ENCODE measurements around the gene EFHC1.

DNA sequence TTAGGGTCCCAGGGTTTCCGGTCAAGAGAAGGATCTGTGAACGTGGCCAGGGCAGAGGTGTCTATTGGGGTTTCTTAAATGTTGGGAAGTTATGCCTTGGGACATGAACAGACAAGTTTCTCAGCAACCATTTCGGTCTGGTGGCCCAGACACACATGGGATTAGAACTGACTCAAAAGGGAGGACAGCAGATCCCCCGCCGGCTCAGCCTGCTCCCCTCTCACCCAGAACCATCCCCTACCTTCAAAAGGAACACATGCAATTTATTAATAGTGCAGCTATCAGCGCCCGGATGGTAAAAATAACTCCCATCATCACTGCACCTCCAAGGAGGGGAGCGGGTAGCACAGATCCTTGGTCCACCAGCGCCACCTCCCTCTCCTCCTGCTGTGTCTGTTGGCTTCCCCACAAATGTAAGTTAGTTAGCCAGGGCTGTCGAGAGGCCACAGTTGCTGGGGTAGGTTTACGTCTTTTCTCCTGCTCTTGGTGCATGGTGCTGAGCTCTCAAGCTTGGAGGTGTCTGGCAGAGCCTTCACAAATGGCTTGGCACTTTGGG is 79.6 kb downstream of the EFHC1 start:
- TF ChIP-seq, protein P1, sequence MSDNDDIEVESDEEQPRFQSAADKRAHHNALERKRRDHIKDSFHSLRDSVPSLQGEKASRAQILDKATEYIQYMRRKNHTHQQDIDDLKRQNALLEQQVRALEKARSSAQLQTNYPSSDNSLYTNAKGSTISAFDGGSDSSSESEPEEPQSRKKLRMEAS (IDR thresholded peaks at IDR 0.05), result no peak
- TF ChIP-seq POLR2A (IDR thresholded peaks at IDR 0.05; ENCODE audit: borderline replicate concordance, extremely low read depth, insufficient read depth, insufficient read length), result no peak
- TF ChIP-seq, protein P2, sequence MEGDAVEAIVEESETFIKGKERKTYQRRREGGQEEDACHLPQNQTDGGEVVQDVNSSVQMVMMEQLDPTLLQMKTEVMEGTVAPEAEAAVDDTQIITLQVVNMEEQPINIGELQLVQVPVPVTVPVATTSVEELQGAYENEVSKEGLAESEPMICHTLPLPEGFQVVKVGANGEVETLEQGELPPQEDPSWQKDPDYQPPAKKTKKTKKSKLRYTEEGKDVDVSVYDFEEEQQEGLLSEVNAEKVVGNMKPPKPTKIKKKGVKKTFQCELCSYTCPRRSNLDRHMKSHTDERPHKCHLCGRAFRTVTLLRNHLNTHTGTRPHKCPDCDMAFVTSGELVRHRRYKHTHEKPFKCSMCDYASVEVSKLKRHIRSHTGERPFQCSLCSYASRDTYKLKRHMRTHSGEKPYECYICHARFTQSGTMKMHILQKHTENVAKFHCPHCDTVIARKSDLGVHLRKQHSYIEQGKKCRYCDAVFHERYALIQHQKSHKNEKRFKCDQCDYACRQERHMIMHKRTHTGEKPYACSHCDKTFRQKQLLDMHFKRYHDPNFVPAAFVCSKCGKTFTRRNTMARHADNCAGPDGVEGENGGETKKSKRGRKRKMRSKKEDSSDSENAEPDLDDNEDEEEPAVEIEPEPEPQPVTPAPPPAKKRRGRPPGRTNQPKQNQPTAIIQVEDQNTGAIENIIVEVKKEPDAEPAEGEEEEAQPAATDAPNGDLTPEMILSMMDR (IDR thresholded peaks at IDR 0.05 in 2 of 3, conservative IDR thresholded peaks at IDR 0.05 in 1 of 3; ENCODE audit: borderline replicate concordance in 1 of 3, insufficient read depth in 1 of 3, low read depth in 2 of 3, low read length in 2 of 3), result no peak
- TF ChIP-seq TCF7L2 (IDR thresholded peaks at IDR 0.05; ENCODE audit: borderline replicate concordance, extremely low read depth, insufficient read depth, insufficient read length), result no peak
- no peak for TF ChIP-seq POLR2AphosphoS5 (IDR thresholded peaks at IDR 0.05; ENCODE audit: low read depth, low read length)
- TF ChIP-seq EZH2phosphoT487 (IDR thresholded peaks at IDR 0.05; ENCODE audit: borderline replicate concordance), result no peak
- no peak for TF ChIP-seq RAD21 (IDR thresholded peaks at IDR 0.05; ENCODE audit: low read depth)
- no peak for TF ChIP-seq EZH2 (IDR thresholded peaks at IDR 0.05)
- no peak for TF ChIP-seq FOSL1 (IDR thresholded peaks at IDR 0.05; ENCODE audit: low read depth)
- TF ChIP-seq ZFX (IDR thresholded peaks at IDR 0.05), result no peak
- TF ChIP-seq SIN3A (IDR thresholded peaks at IDR 0.05; ENCODE audit: low read depth), result no peak
- TF ChIP-seq JUND (IDR thresholded peaks at IDR 0.05), result no peak
- TF ChIP-seq ZNF274 (IDR thresholded peaks at IDR 0.05; ENCODE audit: low read depth, low read length), result no peak
- TF ChIP-seq CEBPB (IDR thresholded peaks at IDR 0.05; ENCODE audit: low read depth), result no peak

Data from HCT116 (cell line).